GM18526 (cell line): ENCODE results near the gene C11orf52.

Experiments
- POLR2A ChIP-seq: IDR thresholded peaks from 3 replicates; pipeline ENCODE4 v1.6.1; 2011; ENCODE audit not compliant: insufficient read length; ENCODE audit errors: extremely low read depth

The C11orf52 gene

DNA sequence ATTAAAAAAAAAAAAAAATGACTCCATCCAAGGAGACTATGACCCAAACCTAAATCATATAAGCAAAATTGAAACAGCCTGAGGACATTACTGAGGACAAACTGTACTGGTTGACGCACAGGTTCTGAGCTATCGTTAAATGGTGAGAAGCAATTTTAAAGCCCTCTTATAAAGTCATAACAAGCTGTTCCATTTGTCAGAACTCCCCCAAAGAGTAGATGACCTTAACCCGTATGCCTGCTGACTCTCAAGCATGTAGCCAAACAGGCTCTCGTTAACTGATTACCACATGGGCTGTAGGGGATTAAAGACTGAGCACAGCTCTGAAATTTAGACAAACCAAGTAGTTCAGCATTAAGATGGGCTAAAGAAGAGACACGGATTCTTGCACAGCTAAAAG lies 9.3 kb upstream of the C11orf52 start:
- TF ChIP-seq POLR2A, result no peak

- TF ChIP-seq POLR2A, result no peak
Observed at GRCh38 chr11:111910676-111911562, 7.8 kb upstream of the C11orf52 start.

DNA sequence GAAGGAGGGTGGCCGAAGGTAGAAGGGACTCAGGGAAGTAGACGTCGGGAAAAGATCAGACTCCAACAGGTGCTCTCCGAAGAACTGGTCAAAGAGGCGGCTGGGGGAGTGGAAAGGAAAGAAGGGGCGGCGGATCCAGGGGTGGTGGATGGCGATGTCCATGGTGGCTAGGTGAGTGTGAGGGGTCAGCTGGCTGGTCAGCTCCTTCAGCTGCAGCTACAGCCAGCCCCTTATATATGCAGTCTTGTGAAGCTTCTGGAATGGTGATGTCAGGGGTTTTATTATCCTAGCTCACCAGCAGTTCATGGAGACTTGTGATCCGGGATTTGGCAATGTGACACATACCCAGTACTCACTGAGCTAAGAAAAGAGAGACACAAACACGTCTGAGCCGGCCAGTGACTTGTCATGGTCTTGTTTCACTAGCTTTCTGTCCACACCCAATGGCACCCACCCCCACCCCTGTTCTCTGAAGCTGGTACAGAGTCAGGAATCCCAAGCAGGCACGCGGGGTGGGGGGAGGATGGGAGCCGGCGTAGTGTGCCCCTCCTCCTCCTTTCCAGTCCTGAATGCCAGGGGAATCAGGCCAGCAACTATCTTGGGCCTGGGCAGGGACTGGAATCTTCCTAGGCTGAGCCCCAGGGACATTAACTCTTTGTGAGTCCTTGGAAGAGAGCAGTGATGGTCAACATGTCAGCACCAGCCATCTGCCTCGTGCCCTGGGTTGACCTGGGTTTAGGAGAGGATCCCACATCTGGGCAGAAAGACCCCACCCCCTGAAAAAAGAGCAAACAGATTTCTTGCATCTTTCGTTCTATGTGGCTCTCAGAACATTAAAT lies 6.9 kb upstream of the C11orf52 start, which contains the start of gene CRYAB:
TSS of gene CRYAB (minus strand) at position 208 of the 839 bp plus-strand sequence. CDS start at position 162, 46 bp downstream.
- no peak for TF ChIP-seq POLR2A

GRCh38 chr11:111912535-111912934 lies 6.2 kb upstream of the C11orf52 start, which contains the start of gene HSPB2:
TSS of gene HSPB2 (plus strand) at chr11:111912734. CDS start at chr11:111912830, 96 bp downstream.
- TF ChIP-seq POLR2A, result no peak

- no peak for TF ChIP-seq POLR2A
Observed at GRCh38 chr11:111913031-111913861, 5.5 kb upstream of the C11orf52 start.

DNA sequence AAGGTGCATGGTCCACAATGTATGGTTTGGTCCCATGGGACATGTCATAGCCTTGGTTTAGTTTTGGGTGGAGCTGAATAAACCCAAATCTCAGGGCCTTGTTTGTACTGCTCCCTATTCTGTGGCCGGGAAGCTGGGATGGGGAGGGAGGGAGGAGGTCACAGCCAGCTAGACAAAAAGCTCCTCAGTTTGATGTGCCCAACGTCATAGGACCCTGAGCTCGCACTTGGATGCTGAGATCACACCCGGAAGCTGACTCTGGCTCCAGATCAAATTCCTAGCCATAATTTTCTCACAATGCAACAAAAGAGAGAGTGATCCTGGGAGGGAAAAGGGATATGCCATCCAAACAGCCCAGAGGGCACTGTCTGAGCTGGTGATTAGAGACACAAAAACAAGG lies 4.7 kb upstream of the C11orf52 start:
- no peak for TF ChIP-seq POLR2A

- TF ChIP-seq POLR2A, result no peak
Observed at GRCh38 chr11:111916768-111917167, 1.9 kb upstream of the C11orf52 start.

DNA sequence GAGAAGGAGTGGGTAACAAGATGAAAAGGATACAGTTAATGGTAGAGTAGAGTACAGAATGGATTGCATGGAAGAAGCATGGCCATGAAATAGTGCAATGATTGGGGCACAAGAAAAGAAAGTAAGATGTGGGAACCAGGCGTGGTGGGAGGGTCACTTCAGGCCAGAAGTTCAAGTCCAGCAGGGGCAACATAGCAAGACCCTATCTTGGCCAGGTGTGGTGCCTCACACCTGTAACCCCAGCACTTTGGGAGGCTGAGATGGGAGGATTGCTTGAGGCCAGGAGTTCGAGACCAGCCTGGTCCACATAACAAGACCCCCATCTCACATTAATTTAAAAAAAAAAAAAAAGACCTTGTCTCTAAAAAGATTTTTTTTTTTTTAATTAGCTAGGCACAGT lies 1.4 kb upstream of the C11orf52 start:
- no peak for TF ChIP-seq POLR2A

DNA sequence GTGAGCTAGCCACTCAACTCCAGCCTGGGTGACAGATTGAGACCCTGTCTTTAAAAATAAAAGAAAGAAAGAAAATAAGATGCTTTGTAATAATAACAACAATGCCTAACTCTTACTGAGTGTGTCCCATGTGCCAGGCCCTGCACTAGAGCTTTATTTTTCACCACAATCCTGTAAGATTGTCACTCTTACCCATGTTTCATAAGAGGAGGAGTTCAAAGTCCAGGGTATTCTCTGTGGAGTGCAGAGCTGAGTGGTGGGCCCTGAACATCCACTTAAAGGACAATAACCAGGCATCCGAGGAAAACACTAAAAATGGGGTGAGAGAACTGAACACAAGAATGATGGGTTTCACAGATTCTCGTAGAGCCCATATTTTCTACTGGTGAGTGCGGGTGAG lies 925 bp upstream of the C11orf52 start:
- no peak for TF ChIP-seq POLR2A

GRCh38 chr11:111920908-111921307 lies 2.2 kb downstream of the C11orf52 start:
- no peak for TF ChIP-seq POLR2A

GRCh38 chr11:111921541-111922230 lies 3.0 kb downstream of the C11orf52 start:
- no peak for TF ChIP-seq POLR2A

- no peak for TF ChIP-seq POLR2A
Observed at GRCh38 chr11:111922803-111923202, 4.1 kb downstream of the C11orf52 start.

GRCh38 chr11:111923351-111923788 lies 4.7 kb downstream of the C11orf52 start:
- no peak for TF ChIP-seq POLR2A

- no peak for TF ChIP-seq POLR2A
Observed at GRCh38 chr11:111923951-111924350, 5.2 kb downstream of the C11orf52 start.
